Pancreas (tissue), 10 donors: ENCODE measurements around the gene ATF7IP2. TPM values are rescaled to one million over a fixed set of nuclear protein-coding genes. Genes with fewer than 3 reads are reported as not detected.

Experiments used
- ATAC-seq, 4 donors: fragments of 200-7000 bp; cut with Tn5 transposase; one replicate each; pipeline versions ENCODE4 v1.8.0 to v1.9.1; 2020; ENCODE audit warnings: mild to moderate bottlenecking in 4 of 4, moderate library complexity in 4 of 4
- DNase-seq, 6 donors: peaks; one replicate each; pipeline ENCODE4 v3.0.0-alpha.2; 2020
- FAIRE-seq: peaks from 2 replicates; lab custom pipeline; 2012; peaks lifted over from hg19 to GRCh38; lab: Jason Lieb, UNC
- H3K27ac ChIP-seq, 4 donors: fragments of 200-600 bp; sonication (generic); 1 replicate in 3 of 4; 2 replicates in 1 of 4; pipeline versions ENCODE4 v1.5.0 to v1.8.0; 2020
- H3K27me3 ChIP-seq, 4 donors: fragments of 200-600 bp; one replicate each; pipeline ENCODE4 v1.8.0; 2021
- H3K36me3 ChIP-seq, 3 donors: fragments of 200-600 bp; sonication (generic) in 1 of 3; one replicate each; pipeline versions ENCODE4 v1.5.0 to v1.8.0; 2020 to 2021
- H3K4me1 ChIP-seq, 3 donors: fragments of 200-600 bp; one replicate each; pipeline ENCODE4 v1.8.0; 2021
- H3K4me3 ChIP-seq, 4 donors: fragments of 200-600 bp; sonication (generic) in 2 of 4; one replicate each; pipeline versions ENCODE4 v1.5.0 to v1.8.0; 2020 to 2021
- H3K9me3 ChIP-seq, 4 donors: fragments of 200-600 bp; one replicate each; pipeline ENCODE4 v1.8.0; 2021
- CTCF ChIP-seq, 4 donors: fragments of 200-600 bp; sonication (generic) in 3 of 4; IDR thresholded peaks; one replicate each; pipeline versions ENCODE4 v1.5.0 to v1.8.0; 2021; ENCODE audit warnings: antibody characterized with exemption in 4 of 4
- WGBS, 2 donors: extraction: QIAGEN DNeasy Blood & Tissue Kit; methylation state at CpG; one replicate each; pipeline ENCODE4 v1.1.7; 2013; 5-methylcytosine and 5-hydroxymethylcytosine counted together
- intact Hi-C, 3 donors: fragments of 100-400 bp; cut with DNase I; formaldehyde crosslinking; loops; one replicate each; pipeline versions ENCODE4 v1.11.1 to v1.14.2; 2022
- polyA plus RNA-seq, 2 donors: library from polyadenylated mRNA; stranded (reverse); fragments of 200-250 nt; gene quantifications; one replicate each; pipeline ENCODE4 v1.2.3, GENCODE V29; 2013
- total RNA-seq, 6 donors: library from RNA; stranded (reverse); fragmentation: NEBNext Ultra II Directional in 4 of 6; extraction: Animal tissue kit (Norgen Biotek cat#: 25700) in 4 of 6; gene quantifications; one replicate each; pipeline versions ENCODE4 v1.2.1 to v1.2.4, GENCODE V29; 2021 to 2023
- donor health status: healthy with polysubstance abuse.
- donor health status: DM: no; HTN: no; CAD: no; lungs with moderate emphysema.
- donor health status: DM: no; HTN: no; CAD: no.
- donor health status: control.
- donor health status: control.
- donor health status: Bipolar disorder and iron deficiency.
- donor health status: DM: yes; HTN: yes; CAD: no.
- donor health status: DM: no; HTN: no; CAD: no.
- donor health status: DM: no; HTN: no; CAD: no.
- donor health status: DM: yes; HTN: yes; CAD: no.

The ATF7IP2 gene
- total and polyA plus RNA-seq, 8 donors: 11.0 to 37.4 (median 16.6) TPM

GRCh38 chr16:10510279-10510678 is 124.4 kb downstream of the ATF7IP2 start:
- no peaks in the 10 kb centered on the region for H3K27me3 ChIP-seq
- FAIRE-seq: no peak
- no peak for DNase-seq
- no peak for TF ChIP-seq CTCF (IDR thresholded peaks at IDR 0.05)
- WGBS, 2 donors: 55 to 75% methylated on average over 2 of the region's 2 CpGs
- no peak overlapping the region for H3K4me3 ChIP-seq
- H3K9me3 ChIP-seq: no peaks in the 10 kb centered on the region
- no peak overlapping the region for H3K27ac ChIP-seq
- intact Hi-C loops: loop anchor here in 2 of 3 donors (5.0 kb wide), 2 partner anchors 253 to 258 kb away; no protein-coding TSS in a partner anchor
- no peaks in the 10 kb centered on the region for H3K36me3 ChIP-seq
- ATAC-seq: no peak
- peaks cover 0 to 14% (median 11%) of the 10 kb centered on the region in 3 donors for H3K4me1 ChIP-seq

GRCh38 chr16:10511829-10512228 is 126.0 kb downstream of the ATF7IP2 start:
- 94 to 100% methylated on average over 1 of the region's 1 CpG for WGBS, 2 donors
- no peaks in the 10 kb centered on the region for H3K27me3 ChIP-seq

GRCh38 chr16:10514369-10515055 is 128.7 kb downstream of the ATF7IP2 start:
- FAIRE-seq (peak; percentile 86), DNase-seq (peak in 3 of 6 donors; percentile 52 to 73 (median 60)), ATAC-seq (peak; percentile 84 to 86 (median 84))
- no peaks in the 10 kb centered on the region for H3K36me3 ChIP-seq
- TF ChIP-seq CTCF (IDR thresholded peaks at IDR 0.05): peak; percentile 40 to 74 (median 48)
- peaks cover 0 to 15% (median 11%) of the 10 kb centered on the region in 3 donors for H3K4me1 ChIP-seq
- no peaks in the 10 kb centered on the region for H3K27me3 ChIP-seq
- H3K4me3 ChIP-seq: no peak overlapping the region
- peak overlapping the region in 2 of 4 donors; percentile 55 to 74 for H3K27ac ChIP-seq
- intact Hi-C loops: loop anchor here in 2 of 3 donors (5.0 kb wide), 3 partner anchors 223 to 262 kb away; no protein-coding TSS in a partner anchor
- H3K9me3 ChIP-seq: no peaks in the 10 kb centered on the region
- WGBS, 2 donors: 10 to 11% methylated on average over 6 of the region's 6 CpGs

More at GRCh38 chr16:10511829-10512228, 126.0 kb downstream of the ATF7IP2 start:
- Histone ChIP-seq H3K36me3 (no peaks in the 10 kb centered on the region), H3K9me3 (no peaks in the 10 kb centered on the region), H3K27ac (no peak overlapping the region), H3K4me1 (peaks cover 0 to 15% (median 11%) of the 10 kb centered on the region in 3 donors), H3K4me3 (no peak overlapping the region)
- DNase-seq (no peak), FAIRE-seq (no peak), ATAC-seq (no peak)
- intact Hi-C loops: loop anchor here in 2 of 3 donors (5.0 kb wide), 2 partner anchors 255 to 260 kb away; no protein-coding TSS in a partner anchor
- TF ChIP-seq CTCF (IDR thresholded peaks at IDR 0.05): no peak

DNA sequence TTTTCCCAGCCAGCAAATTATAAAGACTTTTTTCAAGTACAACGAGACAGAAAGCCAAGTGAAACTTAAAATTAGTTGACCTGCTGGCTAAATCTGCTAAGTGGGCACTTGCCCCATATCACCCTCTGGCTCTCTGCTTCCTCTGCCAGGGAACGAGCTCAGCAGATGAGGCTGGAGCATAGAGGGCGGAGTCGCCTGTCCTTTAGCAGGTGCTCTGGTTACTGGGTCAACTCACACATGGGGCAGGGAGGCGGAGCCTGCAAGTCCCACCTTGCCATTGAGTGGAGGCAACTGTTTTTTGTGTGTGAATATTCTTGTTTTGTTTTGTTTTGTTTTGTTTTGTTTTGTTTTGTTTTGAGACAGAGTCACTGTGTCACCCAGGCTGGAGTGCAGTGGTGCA is 132.0 kb downstream of the ATF7IP2 start:
- Histone ChIP-seq H3K9me3 (no peaks in the 10 kb centered on the region), H3K27me3 (no peaks in the 10 kb centered on the region), H3K36me3 (no peaks in the 10 kb centered on the region), H3K27ac (no peak overlapping the region), H3K4me3 (no peak overlapping the region), H3K4me1 (peaks cover 0 to 19% (median 15%) of the 10 kb centered on the region in 3 donors)
- intact Hi-C loops: loop anchor here in 1 of 3 donors (5.0 kb wide), 1 partner anchor 219 kb away; no protein-coding TSS in a partner anchor
- TF ChIP-seq CTCF (IDR thresholded peaks at IDR 0.05): no peak
- 82 to 84% methylated on average over 5 of the region's 5 CpGs for whole genome bisulfite sequencing, 2 donors
- ATAC-seq (no peak), FAIRE-seq (no peak), DNase-seq (no peak)
